IMR-90 (cell line): ENCODE results near the gene MMP2. TPM values are rescaled to one million over a fixed set of nuclear protein-coding genes. Genes with fewer than 3 reads are reported as not detected.

Source experiments
- ATAC-seq: fragments of 200-7000 bp; cut with Tn5 transposase; 2 replicates; pipeline ENCODE4 v1.9.1; 2020; ENCODE audit warnings: low read depth, mild to moderate bottlenecking, moderate library complexity
- BruUV-seq: library from RNA; stranded (reverse); fragments of 400-500 nt; replicated peaks from 2 replicates; lab custom pipeline; 2021; lab: Mats Ljungman, UMichigan
- CTCF ChIA-PET: fragments of 300-600 bp; formaldehyde crosslinking; extraction: SDS; loops from one replicate; lab custom pipeline; 2021; ENCODE audit warnings: antibody characterized with exemption; lab: Yijun Ruan, JAX
- POLR2A ChIA-PET: fragments of 300-600 bp; sonication (Branson Sonifier 250); formaldehyde crosslinking; loops from one replicate; lab custom pipeline; 2022; ENCODE audit warnings: antibody characterized with exemption; ENCODE audit not compliant: unreplicated experiment; lab: Charles Lee
- DNase-seq: peaks from one replicate; pipeline ENCODE4 v3.0.0; 2013
- H2AFZ ChIP-seq: replicated peaks from 2 replicates; pipeline ENCODE3; 2013; ENCODE audit warnings: low read length, mild to moderate bottlenecking; ENCODE audit not compliant: poor library complexity
- H2AK5ac ChIP-seq: 2 replicates; pipeline ENCODE4 v1.6.1; 2013; ENCODE audit warnings: low read depth, low read length, inconsistent platforms
- H2AK9ac ChIP-seq: replicated peaks from 2 replicates; pipeline ENCODE3; 2013; ENCODE audit warnings: mild to moderate bottlenecking, low read depth, low read length, moderate library complexity; ENCODE audit not compliant: poor library complexity
- H2BK120ac ChIP-seq: 2 replicates; pipeline ENCODE4 v1.6.1; 2013; ENCODE audit warnings: low read depth, low read length, inconsistent platforms
- H2BK15ac ChIP-seq: 3 replicates; pipeline ENCODE4 v1.6.1; 2013; ENCODE audit warnings: low read depth, low read length, inconsistent platforms
- H2BK20ac ChIP-seq: 2 replicates; pipeline ENCODE4 v1.6.1; 2013; ENCODE audit warnings: low read depth, mild to moderate bottlenecking, inconsistent platforms, low read length, moderate library complexity
- H2BK5ac ChIP-seq: 2 replicates; pipeline ENCODE4 v1.6.1; 2013; ENCODE audit warnings: mild to moderate bottlenecking, low read depth, low read length, inconsistent platforms; ENCODE audit not compliant: poor library complexity, severe bottlenecking
- H3K14ac ChIP-seq: replicated peaks from 2 replicates; pipeline ENCODE4 v1.6.1; 2013; ENCODE audit warnings: low read depth, low read length, inconsistent platforms
- H3K18ac ChIP-seq: 2 replicates; pipeline ENCODE4 v1.6.1; 2013; ENCODE audit warnings: low read depth, low read length, control low read depth
- H3K23ac ChIP-seq: 2 replicates; pipeline ENCODE4 v1.6.1; 2013; ENCODE audit warnings: low read depth, low read length, inconsistent platforms
- H3K27ac ChIP-seq: 2 replicates; pipeline ENCODE4 v1.5.1; 2013; ENCODE audit warnings: mild to moderate bottlenecking, control low read depth, low read length; ENCODE audit not compliant: insufficient read depth
- H3K27me3 ChIP-seq: 2 replicates; pipeline ENCODE4 v1.6.1; 2013; ENCODE audit warnings: low read length; ENCODE audit not compliant: control insufficient read depth, insufficient read depth
- H3K36me3 ChIP-seq: 2 replicates; pipeline ENCODE4 v1.6.1; 2013; ENCODE audit warnings: low read length, mixed read lengths; ENCODE audit not compliant: control insufficient read depth, insufficient read depth
- H3K4ac ChIP-seq: 2 replicates; pipeline ENCODE4 v1.6.1; 2013; ENCODE audit warnings: low read depth, low read length, inconsistent platforms
- H3K4me1 ChIP-seq: 2 replicates; pipeline ENCODE4 v1.6.1; 2013; ENCODE audit warnings: low read length, mixed read lengths; ENCODE audit not compliant: control insufficient read depth, insufficient read depth
- H3K4me2 ChIP-seq: 2 replicates; pipeline ENCODE4 v1.6.1; 2013; ENCODE audit warnings: low read depth, mild to moderate bottlenecking, control low read depth, low read length, moderate library complexity
- H3K4me3 ChIP-seq: 2 replicates; pipeline ENCODE4 v1.5.1; 2013; ENCODE audit warnings: low read depth, mild to moderate bottlenecking, control low read depth, low read length, moderate library complexity; ENCODE audit not compliant: insufficient read depth
- H3K56ac ChIP-seq: 2 replicates; pipeline ENCODE4 v1.6.1; 2013; ENCODE audit warnings: low read length, inconsistent platforms; ENCODE audit not compliant: insufficient read depth; ENCODE audit errors: extremely low read depth
- H3K79me1 ChIP-seq, 2 experiments: 2 replicates each; pipeline ENCODE4 v1.6.1; 2013; ENCODE audit warnings: low read length in 2 of 2, inconsistent platforms in 1 of 2, low read depth in 1 of 2
- H3K9ac ChIP-seq: 2 replicates; pipeline ENCODE4 v1.6.1; 2013; ENCODE audit warnings: low read depth, low read length, control low read depth
- H3K9me1 ChIP-seq: 2 replicates; pipeline ENCODE4 v1.6.1; 2013; ENCODE audit warnings: low read length, inconsistent platforms; ENCODE audit not compliant: insufficient read depth
- H3K9me3 ChIP-seq: 2 replicates; pipeline ENCODE4 v1.6.1; 2013; ENCODE audit warnings: low read length; ENCODE audit not compliant: control insufficient read depth, insufficient read depth
- H4K20me1 ChIP-seq: 2 replicates; pipeline ENCODE4 v1.6.1; 2013; ENCODE audit warnings: low read length, inconsistent platforms; ENCODE audit not compliant: insufficient read depth
- H4K5ac ChIP-seq: 2 replicates; pipeline ENCODE4 v1.6.1; 2013; ENCODE audit warnings: mild to moderate bottlenecking, low read depth, low read length, control low read depth
- H4K8ac ChIP-seq, 2 experiments: 2 replicates each; pipeline ENCODE4 v1.6.1; 2013; ENCODE audit warnings: low read depth in 2 of 2, low read length in 2 of 2, control low read depth in 1 of 2, inconsistent platforms in 1 of 2
- H4K91ac ChIP-seq: 2 replicates; pipeline ENCODE4 v1.6.1; 2013; ENCODE audit warnings: low read depth, low read length, inconsistent platforms; ENCODE audit not compliant: insufficient read depth
- MAFK ChIP-seq: IDR thresholded peaks from 2 replicates; pipeline ENCODE4 v1.6.1; 2012; ENCODE audit warnings: low read depth, low read length, improper control_type of control experiment
- WGBS, 2 experiments: methylation state at CpG; one replicate each; pipeline versions ENCODE4 v1.1.5 to v1.1.7; 2013; ENCODE audit warnings: missing lambda C conversion rate in 2 of 2; ENCODE audit not compliant: insufficient read length in 1 of 2; ENCODE audit errors: extremely low coverage in 2 of 2; 5-methylcytosine and 5-hydroxymethylcytosine counted together
- dilution Hi-C: fragments of 300-500 bp; cut with HindIII; formaldehyde crosslinking; loops from one replicate; pipeline ENCODE4 v1.14.3; 2018; ENCODE audit warnings: low sequenced_read_pairs; ENCODE audit not compliant: unreplicated experiment
- in situ Hi-C: fragments of 300-500 bp; cut with MboI; formaldehyde crosslinking; loops from 3 replicates; pipeline ENCODE4 v1.14.3; 2019; ENCODE audit warnings: low sequenced_read_pairs, inconsistent platforms, mixed read lengths
- intact Hi-C: fragments of 100-400 bp; cut with micrococcal nuclease; formaldehyde crosslinking; loops from 2 replicates; pipeline ENCODE4 v1.10.0; 2022
- polyA plus RNA-seq, 3 experiments: library from polyadenylated mRNA; depleted of rRNA; stranded (reverse); fragments of >200 nt; gene quantifications; 2 replicates each; pipeline ENCODE4 v1.2.3, GENCODE V29; 2012; ENCODE audit warnings: low replicate concordance in 1 of 3
- total RNA-seq: library from RNA; depleted of rRNA; stranded (reverse); fragments of >200 nt; gene quantifications from 2 replicates; pipeline ENCODE4 v1.2.3, GENCODE V29; 2012
- TF ChIP-seq, protein P1 (sequence below): fragments of 150-350 bp; IDR thresholded peaks from 2 replicates; pipeline ENCODE4 v1.6.1; 2016; ENCODE audit warnings: low read depth, mild to moderate bottlenecking, low read length, moderate library complexity, borderline replicate concordance

MMP2 gene
- total and polyA plus RNA-seq, 2 of the 4 experiments (the other 2 are of a cell fraction): 240 to 574 TPM

DNA sequence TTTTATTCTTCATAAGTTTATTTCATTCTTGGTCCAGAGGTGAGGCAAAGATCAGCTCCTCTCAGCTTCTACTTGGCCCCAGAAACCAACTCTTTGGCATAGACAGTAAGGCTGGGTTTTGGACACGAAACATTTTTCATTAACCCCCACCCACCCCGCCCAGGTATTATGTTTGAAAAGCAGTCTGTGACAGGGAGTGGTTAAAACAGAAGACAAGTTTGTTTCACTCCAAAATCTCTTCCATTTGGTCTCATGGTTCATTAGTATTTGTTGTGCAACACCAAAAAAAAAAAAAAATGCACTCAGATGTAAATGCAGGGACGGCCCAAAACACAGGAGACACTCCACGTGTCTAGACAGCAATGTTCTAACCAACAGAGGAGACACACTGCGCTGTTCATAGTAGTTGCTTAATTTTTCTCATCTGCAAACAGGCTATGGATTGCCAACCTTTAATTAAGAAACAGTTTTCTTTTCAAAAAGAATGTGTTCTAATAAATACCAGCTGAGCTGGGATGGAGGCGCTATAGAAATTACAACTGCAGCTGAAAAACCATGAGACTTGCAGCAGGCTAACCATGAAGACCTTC lies 39.8 kb upstream of the MMP2 start:
- WGBS, 2 experiments: no CpG with 5 or more reads among the region's 6 CpGs
- no peak for DNase-seq
- H3K56ac ChIP-seq: no peak overlapping the region
- H3K9ac ChIP-seq: no peak overlapping the region
- dilution Hi-C loops (no loop called here), intact Hi-C loops (no loop called here), in situ Hi-C loops (no loop called here)
- H3K4ac ChIP-seq: no peak overlapping the region
- H4K5ac ChIP-seq: no peak overlapping the region
- H2AK5ac ChIP-seq: no peak overlapping the region
- 0 out of 2 replicates have a peak, but pooled peaks cover 2% of the 10 kb centered on the region for H3K27me3 ChIP-seq
- H4K20me1 ChIP-seq: no peaks in the 10 kb centered on the region
- no peak overlapping the region for H2BK5ac ChIP-seq
- H2AK9ac ChIP-seq: no peak overlapping the region
- BruUV-seq: no TSS peak
- ChIA-PET CTCF (no interaction called here), POLR2A (no interaction called here)
- no peak overlapping the region for H4K8ac ChIP-seq
- H3K79me1 ChIP-seq: no peaks in the 10 kb centered on the region
- no peak overlapping the region for H2BK120ac ChIP-seq
- TF ChIP-seq, protein P1, sequence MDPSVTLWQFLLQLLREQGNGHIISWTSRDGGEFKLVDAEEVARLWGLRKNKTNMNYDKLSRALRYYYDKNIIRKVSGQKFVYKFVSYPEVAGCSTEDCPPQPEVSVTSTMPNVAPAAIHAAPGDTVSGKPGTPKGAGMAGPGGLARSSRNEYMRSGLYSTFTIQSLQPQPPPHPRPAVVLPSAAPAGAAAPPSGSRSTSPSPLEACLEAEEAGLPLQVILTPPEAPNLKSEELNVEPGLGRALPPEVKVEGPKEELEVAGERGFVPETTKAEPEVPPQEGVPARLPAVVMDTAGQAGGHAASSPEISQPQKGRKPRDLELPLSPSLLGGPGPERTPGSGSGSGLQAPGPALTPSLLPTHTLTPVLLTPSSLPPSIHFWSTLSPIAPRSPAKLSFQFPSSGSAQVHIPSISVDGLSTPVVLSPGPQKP: no peak
- no peak for TF ChIP-seq MAFK
- H2AFZ ChIP-seq: no peak overlapping the region
- no peaks in the 10 kb centered on the region for H3K9me3 ChIP-seq
- no peak overlapping the region for H3K27ac ChIP-seq
- no peaks in the 10 kb centered on the region for H3K36me3 ChIP-seq
- H3K4me2 ChIP-seq: no peak overlapping the region
- H3K4me1 ChIP-seq: no peaks in the 10 kb centered on the region
- H3K9me1 ChIP-seq: no peaks in the 10 kb centered on the region
- no peak for ATAC-seq
- no peak overlapping the region for H3K4me3 ChIP-seq
- H3K23ac ChIP-seq: no peak overlapping the region
- no peak overlapping the region for H3K14ac ChIP-seq
- no peak overlapping the region for H2BK15ac ChIP-seq
- no peak overlapping the region for H2BK20ac ChIP-seq
- no peak overlapping the region for H4K91ac ChIP-seq
- no peak overlapping the region for H3K18ac ChIP-seq
